ENCODE data around the gene RIBC2. TPM values are rescaled to one million over a fixed set of nuclear protein-coding genes. Genes with fewer than 3 reads are reported as not detected.
A peak's percentile ranks its signal among the peaks of the same experiment; 100 is the strongest.
"Not testable (repeated sequence)": the region's sequence is repeated elsewhere in the genome, so short reads cannot be mapped to it uniquely, and the experiment has no call there.

Gene RIBC2
- total RNA-seq, 4 donors from 2014 or later: not detected

- no peak overlapping the region for H3K4me3 ChIP-seq
- no peaks in the 10 kb centered on the region for H3K27me3 ChIP-seq
- 69 to 72% methylated on average over 3 to 14 of the region's 14 CpGs for WGBS, 2 donors (ENCODE audit: low coverage in 1 of 2)
- intact Hi-C loops (cut with DNase I; ENCODE audit: low total_unique reads) (no loop called here), in situ Hi-C loops (cut with MboI; ENCODE audit: low pct_ligation_motif_present in 1 of 4, low pct_unique_long_range_greater_than_20kb in 1 of 4, low sequenced_read_pairs in 3 of 4) (no loop called here)
- TF ChIP-seq POLR2A (IDR thresholded peaks at IDR 0.05) (no peak), POLR2AphosphoS5 (IDR thresholded peaks at IDR 0.05) (peak in 2 of 3 donors; percentile 69 to 71)
- H3K9me3 ChIP-seq: no peaks in the 10 kb centered on the region
- peak; percentile 36 for DNase-seq
- H3K4me1 ChIP-seq: peaks cover 0 to 3% (median 0%) of the 10 kb centered on the region in 4 donors
- no peaks in the 10 kb centered on the region for H3K36me3 ChIP-seq
- H3K27ac ChIP-seq: peak overlapping the region; percentile 58 to 74 (median 61)
Measured at GRCh38 chr22:45460288-45461109, 47.0 kb downstream of the RIBC2 start.

- no peak for TF ChIP-seq EP300 (IDR thresholded peaks at IDR 0.05; ENCODE audit: low read depth)
- TF ChIP-seq CTCF (IDR thresholded peaks at IDR 0.05): no peak
- TF ChIP-seq POLR2AphosphoS5 (IDR thresholded peaks at IDR 0.05): no peak
- no peak for TF ChIP-seq POLR2A (IDR thresholded peaks at IDR 0.05)
- no peaks in the 10 kb centered on the region for H3K27me3 ChIP-seq
- in situ Hi-C loops (cut with MboI; ENCODE audit: low pct_ligation_motif_present in 1 of 4, low pct_unique_long_range_greater_than_20kb in 1 of 4, low sequenced_read_pairs in 3 of 4): no loop called here
- no peak overlapping the region for H3K4me3 ChIP-seq
- DNase-seq: no peak
- no peak overlapping the region for H3K27ac ChIP-seq
- WGBS, 2 donors (ENCODE audit: low coverage in 1 of 2): 65% methylated on average over 6 of the region's 6 CpGs; no CpG with 5 or more reads in 1 of the 2 donors
- H3K4me1 ChIP-seq: peaks cover 0 to 3% (median 0%) of the 10 kb centered on the region in 4 donors
- no peaks in the 10 kb centered on the region for H3K9me3 ChIP-seq
- no peaks in the 10 kb centered on the region for H3K36me3 ChIP-seq
- intact Hi-C loops (cut with DNase I; ENCODE audit: low total_unique reads): no loop called here
Measured at GRCh38 chr22:45462034-45462655, 48.7 kb downstream of the RIBC2 start.

- H3K27ac ChIP-seq; H3K4me3 ChIP-seq; H3K4me1 ChIP-seq; in situ Hi-C loops (cut with MboI; ENCODE audit: low pct_ligation_motif_present in 1 of 4, low pct_unique_long_range_greater_than_20kb in 1 of 4, low sequenced_read_pairs in 3 of 4); intact Hi-C loops (cut with DNase I; ENCODE audit: low total_unique reads); DNase-seq; H3K9me3 ChIP-seq; H3K27me3 ChIP-seq; H3K36me3 ChIP-seq: not testable (repeated sequence)
- WGBS, 2 donors (ENCODE audit: low coverage in 1 of 2): 79 to 94% methylated on average over 2 to 3 of the region's 3 CpGs
Measured at GRCh38 chr22:45463691-45464090, 50.2 kb downstream of the RIBC2 start.

GRCh38 chr22:45465633-45466032 is 52.1 kb downstream of the RIBC2 start:
- intact Hi-C loops (cut with DNase I; ENCODE audit: low total_unique reads): no loop called here
- Histone ChIP-seq H3K27me3 (no peaks in the 10 kb centered on the region), H3K36me3 (no peaks in the 10 kb centered on the region), H3K4me3 (no peak overlapping the region), H3K9me3 (no peaks in the 10 kb centered on the region), H3K4me1 (no peaks in the 10 kb centered on the region), H3K27ac (no peak overlapping the region)
- no peak for TF ChIP-seq POLR2AphosphoS5 (IDR thresholded peaks at IDR 0.05)
- no peak for TF ChIP-seq POLR2A (IDR thresholded peaks at IDR 0.05)
- no peak for TF ChIP-seq EP300 (IDR thresholded peaks at IDR 0.05; ENCODE audit: low read depth)
- no peak for TF ChIP-seq CTCF (IDR thresholded peaks at IDR 0.05)
- in situ Hi-C loops (cut with MboI; ENCODE audit: low pct_ligation_motif_present in 1 of 4, low pct_unique_long_range_greater_than_20kb in 1 of 4, low sequenced_read_pairs in 3 of 4): no loop called here
- 59 to 69% methylated on average over 3 of the region's 3 CpGs for WGBS, 2 donors (ENCODE audit: low coverage in 1 of 2)
- DNase-seq: no peak

- TF ChIP-seq POLR2AphosphoS5 (IDR thresholded peaks at IDR 0.05) (no peak), POLR2A (IDR thresholded peaks at IDR 0.05) (no peak), CTCF (IDR thresholded peaks at IDR 0.05) (no peak), EP300 (IDR thresholded peaks at IDR 0.05; ENCODE audit: low read depth) (no peak)
Measured at GRCh38 chr22:45468872-45469271, 55.4 kb downstream of the RIBC2 start.

More at GRCh38 chr22:45468872-45469271, 55.4 kb downstream of the RIBC2 start:
- Histone ChIP-seq H3K27ac (no peak overlapping the region), H3K4me3 (no peak overlapping the region), H3K27me3 (no peaks in the 10 kb centered on the region), H3K9me3 (no peaks in the 10 kb centered on the region), H3K36me3 (no peaks in the 10 kb centered on the region), H3K4me1 (no peaks in the 10 kb centered on the region)
- WGBS, 2 donors (ENCODE audit: low coverage in 1 of 2): 71 to 74% methylated on average over 7 of the region's 7 CpGs
- in situ Hi-C loops (cut with MboI; ENCODE audit: low pct_ligation_motif_present in 1 of 4, low pct_unique_long_range_greater_than_20kb in 1 of 4, low sequenced_read_pairs in 3 of 4): no loop called here
- intact Hi-C loops (cut with DNase I; ENCODE audit: low total_unique reads): no loop called here
- no peak for DNase-seq
